Right atrium auricular region (tissue), 2 donors: Measurements from ENCODE around the gene COA7. TPM values are rescaled to one million over a fixed set of nuclear protein-coding genes. Genes with fewer than 3 reads are reported as not detected.

Source experiments
- DNase-seq: peaks from one replicate; pipeline ENCODE4 v3.0.0-alpha.2; 2019; ENCODE audit warnings: low spot score
- H3K27ac ChIP-seq, 2 donors: fragments of 200-600 bp; sonication (generic); 1 replicate in 1 of 2; 2 replicates in 1 of 2; pipeline ENCODE4 v1.5.1; 2016 to 2019
- H3K27me3 ChIP-seq, 2 donors: fragments of 200-600 bp; sonication (generic); one replicate each; pipeline versions ENCODE4 v1.5.1 to v1.6.0; 2017 to 2019
- H3K36me3 ChIP-seq: fragments of 200-600 bp; sonication (generic); one replicate; pipeline ENCODE4 v1.5.1; 2016
- H3K4me1 ChIP-seq, 2 donors: fragments of 200-600 bp; sonication (generic); one replicate each; pipeline versions ENCODE4 v1.5.1 to v1.6.0; 2017 to 2019
- H3K4me3 ChIP-seq, 2 donors: fragments of 200-600 bp; sonication (generic); 1 replicate in 1 of 2; 2 replicates in 1 of 2; pipeline ENCODE4 v1.5.1; 2017 to 2019; ENCODE audit warnings: mild to moderate bottlenecking in 1 of 2, moderate library complexity in 1 of 2
- H3K9me3 ChIP-seq, 2 donors: fragments of 200-600 bp; sonication (generic); one replicate each; pipeline ENCODE4 v1.5.1; 2019
- total RNA-seq, 2 donors: library from RNA; depleted of rRNA; stranded (reverse); fragments of >200 nt; gene quantifications; one replicate each; pipeline ENCODE4 v1.1.0, GENCODE V29; 2016
- TF ChIP-seq, protein P1 (sequence below), 2 donors: fragments of 200-600 bp; sonication (generic); IDR thresholded peaks; one replicate each; pipeline ENCODE4 v1.5.1; 2019; ENCODE audit warnings: antibody characterized with exemption in 2 of 2

The COA7 gene
- total RNA-seq, 2 donors from 2014 or later, result 8.7 to 10.6 TPM

DNA sequence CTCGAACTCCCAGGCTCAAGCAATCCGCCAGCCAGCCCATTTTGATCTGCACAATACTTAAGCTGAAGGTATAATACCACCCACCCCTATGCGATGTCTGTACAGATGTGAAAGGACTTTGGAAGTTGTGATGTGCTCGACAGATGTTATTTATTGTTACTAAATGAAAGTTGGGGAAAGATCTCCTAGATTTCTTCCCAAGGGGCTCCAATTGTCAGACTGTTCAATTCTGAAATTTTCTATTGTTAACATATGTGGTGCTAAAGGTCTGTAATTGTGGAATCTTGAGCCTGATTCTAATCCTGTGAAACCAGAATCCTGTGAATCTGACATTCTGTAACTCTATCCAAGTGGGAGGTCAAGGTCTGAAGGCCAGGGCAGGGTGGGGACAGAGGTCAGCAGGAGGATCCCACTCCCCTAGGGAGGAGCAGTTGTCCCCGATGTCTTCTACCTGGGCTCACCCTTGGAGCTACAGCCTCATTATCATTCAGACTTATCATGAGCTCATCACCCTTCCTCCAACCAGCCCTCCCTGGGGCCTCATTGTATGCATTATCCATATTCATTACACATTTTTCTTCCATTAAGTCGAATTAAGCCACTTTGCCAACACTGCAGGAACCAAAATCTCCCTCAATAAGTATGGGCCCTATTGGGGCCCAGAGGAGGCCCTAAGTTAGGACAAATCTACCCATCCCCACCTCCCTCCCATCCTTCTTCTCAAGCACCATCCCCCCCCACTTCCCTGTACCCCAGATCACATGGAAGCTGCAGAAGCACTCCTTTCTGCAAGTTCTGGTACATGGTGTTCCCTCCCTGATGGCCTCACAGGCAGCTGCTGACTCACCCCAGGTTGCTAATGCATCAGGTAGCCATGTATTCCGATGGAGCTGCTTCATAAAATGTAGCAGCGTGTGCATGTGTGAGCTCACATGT lies 32.9 kb downstream of the COA7 start:
- no peaks in the 10 kb centered on the region for H3K27me3 ChIP-seq
- H3K4me1 ChIP-seq, result no peaks in the 10 kb centered on the region
- no peaks in the 10 kb centered on the region for H3K9me3 ChIP-seq
- H3K27ac ChIP-seq, result no peak overlapping the region
- no peaks in the 10 kb centered on the region for H3K36me3 ChIP-seq
- TF ChIP-seq, protein P1, sequence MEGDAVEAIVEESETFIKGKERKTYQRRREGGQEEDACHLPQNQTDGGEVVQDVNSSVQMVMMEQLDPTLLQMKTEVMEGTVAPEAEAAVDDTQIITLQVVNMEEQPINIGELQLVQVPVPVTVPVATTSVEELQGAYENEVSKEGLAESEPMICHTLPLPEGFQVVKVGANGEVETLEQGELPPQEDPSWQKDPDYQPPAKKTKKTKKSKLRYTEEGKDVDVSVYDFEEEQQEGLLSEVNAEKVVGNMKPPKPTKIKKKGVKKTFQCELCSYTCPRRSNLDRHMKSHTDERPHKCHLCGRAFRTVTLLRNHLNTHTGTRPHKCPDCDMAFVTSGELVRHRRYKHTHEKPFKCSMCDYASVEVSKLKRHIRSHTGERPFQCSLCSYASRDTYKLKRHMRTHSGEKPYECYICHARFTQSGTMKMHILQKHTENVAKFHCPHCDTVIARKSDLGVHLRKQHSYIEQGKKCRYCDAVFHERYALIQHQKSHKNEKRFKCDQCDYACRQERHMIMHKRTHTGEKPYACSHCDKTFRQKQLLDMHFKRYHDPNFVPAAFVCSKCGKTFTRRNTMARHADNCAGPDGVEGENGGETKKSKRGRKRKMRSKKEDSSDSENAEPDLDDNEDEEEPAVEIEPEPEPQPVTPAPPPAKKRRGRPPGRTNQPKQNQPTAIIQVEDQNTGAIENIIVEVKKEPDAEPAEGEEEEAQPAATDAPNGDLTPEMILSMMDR (IDR thresholded peaks at IDR 0.05), result no peak
- DNase-seq, result no peak
- no peak overlapping the region for H3K4me3 ChIP-seq

DNA sequence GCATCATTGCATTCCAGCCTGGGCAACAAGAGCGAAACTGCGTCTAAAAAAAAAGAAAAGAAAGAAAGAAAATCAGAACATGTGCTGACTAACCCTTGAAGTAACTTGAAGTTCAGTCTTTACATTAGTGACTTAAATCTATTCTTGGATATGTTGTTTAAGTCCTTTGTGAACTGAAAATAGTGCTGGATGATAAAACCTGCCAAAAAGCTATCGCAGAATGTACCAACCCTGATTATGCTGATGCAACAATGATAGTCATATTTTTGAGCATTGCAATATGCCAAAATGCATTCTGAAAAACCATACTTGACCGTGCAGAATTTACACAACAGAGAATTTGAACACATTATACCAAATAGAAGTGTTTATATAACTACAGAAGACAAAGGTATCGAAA lies 34.4 kb downstream of the COA7 start:
- Histone ChIP-seq H3K9me3 (no peaks in the 10 kb centered on the region), H3K27ac (no peak overlapping the region), H3K4me3 (no peak overlapping the region), H3K4me1 (no peaks in the 10 kb centered on the region), H3K27me3 (no peaks in the 10 kb centered on the region), H3K36me3 (no peaks in the 10 kb centered on the region)
- DNase-seq, result no peak
- TF ChIP-seq, protein P1 (IDR thresholded peaks at IDR 0.05), result no peak

DNA sequence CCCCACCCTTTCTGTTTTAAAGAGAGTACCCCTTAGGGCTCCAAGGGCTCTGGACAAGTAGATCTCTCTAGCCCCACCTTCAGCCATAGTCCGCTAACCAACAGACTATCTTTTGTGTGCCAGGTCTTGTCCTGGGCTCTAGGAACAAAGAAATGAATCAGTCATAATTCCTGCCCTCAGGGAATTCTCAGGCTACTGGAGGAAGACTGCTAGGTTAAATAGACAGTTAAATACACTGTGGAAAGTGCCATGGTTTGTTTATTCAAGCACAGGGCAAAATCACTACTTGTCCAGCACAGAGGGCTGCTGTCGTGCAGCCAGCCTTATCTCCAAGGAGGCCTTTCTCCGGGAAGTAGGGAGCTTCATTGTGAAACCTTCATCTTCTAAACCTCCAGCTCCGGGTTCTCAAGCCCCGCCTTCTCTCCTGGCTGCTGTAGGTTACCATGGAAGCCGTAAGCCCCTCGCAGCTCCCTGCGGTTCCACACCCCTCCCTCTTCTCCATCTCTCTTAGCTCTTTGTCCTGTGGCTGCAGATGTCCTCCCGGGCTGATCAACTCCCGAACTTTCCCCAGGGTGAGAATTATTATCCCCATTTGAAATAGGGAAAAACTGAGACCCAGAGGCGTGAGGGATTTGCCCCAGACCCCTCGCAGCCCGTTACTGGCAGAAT lies 35.4 kb downstream of the COA7 start:
- Histone ChIP-seq H3K4me3 (no peak overlapping the region), H3K27me3 (no peaks in the 10 kb centered on the region), H3K4me1 (no peaks in the 10 kb centered on the region), H3K27ac (no peak overlapping the region), H3K36me3 (no peaks in the 10 kb centered on the region), H3K9me3 (no peaks in the 10 kb centered on the region)
- DNase-seq, result no peak
- TF ChIP-seq, protein P1 (IDR thresholded peaks at IDR 0.05), result no peak

DNA sequence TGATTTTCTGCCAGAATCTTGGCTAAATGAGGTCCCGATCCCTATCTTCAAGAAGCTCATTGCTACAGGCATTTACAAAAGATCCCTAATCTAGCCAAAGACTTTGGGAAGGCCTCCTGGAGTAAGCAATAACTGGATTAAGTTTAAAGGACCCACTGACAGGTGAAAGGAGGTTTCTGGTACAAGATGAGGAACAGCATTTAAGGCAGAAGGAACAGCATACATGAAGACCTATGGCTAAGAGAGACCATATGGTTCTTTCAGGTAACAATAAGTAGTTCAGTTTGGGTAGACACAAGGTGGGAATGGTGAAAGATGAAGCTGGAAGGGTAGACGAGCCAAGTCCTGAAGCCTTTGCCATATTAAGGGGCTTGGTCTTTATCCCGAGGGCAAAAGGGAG lies 37.3 kb downstream of the COA7 start:
- no peaks in the 10 kb centered on the region for H3K4me1 ChIP-seq
- no peaks in the 10 kb centered on the region for H3K27me3 ChIP-seq
- H3K9me3 ChIP-seq, result no peaks in the 10 kb centered on the region
- TF ChIP-seq, protein P1 (IDR thresholded peaks at IDR 0.05), result no peak
- no peak overlapping the region for H3K4me3 ChIP-seq
- DNase-seq, result no peak
- H3K27ac ChIP-seq, result no peak overlapping the region
- no peaks in the 10 kb centered on the region for H3K36me3 ChIP-seq

DNA sequence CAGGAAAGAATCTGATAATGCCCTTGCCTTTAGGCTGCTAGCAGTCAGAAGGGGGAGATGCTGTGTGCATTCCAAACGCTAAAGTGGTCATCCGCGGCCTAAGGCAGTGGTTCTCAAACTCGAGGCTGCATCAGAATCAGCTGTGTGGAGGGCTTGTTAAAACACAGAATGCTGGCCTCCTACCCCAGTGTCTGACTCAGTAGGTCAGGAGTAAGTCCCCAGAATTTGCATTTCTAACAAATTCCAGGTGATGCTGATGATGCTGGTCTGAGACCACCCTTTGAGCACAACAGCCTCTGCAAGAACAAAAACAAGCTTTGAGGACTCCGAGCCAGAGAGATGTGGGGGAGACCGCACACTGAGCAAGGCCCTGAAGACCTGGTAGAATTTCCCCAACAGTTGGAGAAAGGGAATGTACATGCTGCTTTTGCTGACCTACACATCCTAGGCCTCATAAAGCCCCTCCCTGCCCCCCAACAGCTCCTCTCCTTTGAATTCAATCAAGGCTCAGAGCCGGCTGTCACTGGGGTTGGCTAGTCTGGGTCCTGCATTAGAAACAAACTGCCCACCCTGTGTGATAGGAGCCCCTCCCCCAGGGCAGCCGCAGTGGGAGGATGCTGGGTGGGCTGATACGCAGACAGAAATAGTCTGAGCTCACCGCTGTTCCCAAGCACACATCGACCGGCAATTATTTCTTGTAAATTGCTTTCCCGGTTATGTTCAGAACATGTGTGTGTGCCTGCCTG lies 38.1 kb downstream of the COA7 start:
- Histone ChIP-seq H3K4me1 (no peaks in the 10 kb centered on the region), H3K27ac (no peak overlapping the region), H3K4me3 (no peak overlapping the region), H3K36me3 (no peaks in the 10 kb centered on the region), H3K9me3 (no peaks in the 10 kb centered on the region), H3K27me3 (no peaks in the 10 kb centered on the region)
- no peak for DNase-seq
- TF ChIP-seq, protein P1 (IDR thresholded peaks at IDR 0.05), result no peak
